Colonic mucosa (tissue), 4 donors: ENCODE results near the gene PDZRN3. TPM values are rescaled to one million over a fixed set of nuclear protein-coding genes. Genes with fewer than 3 reads are reported as not detected.

Experiments used
- DNase-seq: peaks from one replicate; pipeline ENCODE4 v3.0.0-alpha.2; 2020
- H3K27ac ChIP-seq: fragments of 200-600 bp; one replicate; pipeline ENCODE4 v1.8.0; 2021
- H3K27me3 ChIP-seq: fragments of 200-600 bp; one replicate; pipeline ENCODE4 v1.8.0; 2021
- H3K36me3 ChIP-seq: fragments of 200-600 bp; one replicate; pipeline ENCODE4 v1.8.0; 2021
- H3K4me1 ChIP-seq: fragments of 200-600 bp; one replicate; pipeline ENCODE4 v1.8.0; 2021; ENCODE audit warnings: mild to moderate bottlenecking
- H3K4me3 ChIP-seq: fragments of 200-600 bp; one replicate; pipeline ENCODE4 v1.8.0; 2021
- H3K9ac ChIP-seq, 2 donors: one replicate each; pipeline ENCODE4 v1.7.0; 2013; ENCODE audit warnings: control low read depth in 2 of 2, low read depth in 2 of 2, low read length in 2 of 2
- H3K9me3 ChIP-seq: fragments of 200-600 bp; one replicate; pipeline ENCODE4 v1.8.0; 2021
- intact Hi-C: fragments of 100-400 bp; cut with DNase I; formaldehyde crosslinking; loops from one replicate; pipeline ENCODE4 v1.14.1; 2022
- total RNA-seq, 2 donors: library from RNA; stranded (reverse); fragmentation: NEBNext Ultra II Directional in 1 of 2; extraction: Animal tissue kit (Norgen Biotek cat#: 25700) in 1 of 2; gene quantifications; one replicate each; pipeline ENCODE4 v1.2.1, GENCODE V29; 2021
- TF ChIP-seq, protein P1 (sequence below): fragments of 200-600 bp; IDR thresholded peaks from one replicate; pipeline ENCODE4 v1.8.0; 2022; ENCODE audit warnings: antibody characterized with exemption, mild to moderate bottlenecking
- donor health status: healthy.
- donor health status: DM: no; HTN: no; CAD: no.
- donor health status: DM: no; HTN: no; CAD: no.

The PDZRN3 gene
- total RNA-seq, 2 donors from 2014 or later = 13.6 to 19.1 TPM

- Histone ChIP-seq H3K9me3 (no peaks in the 10 kb centered on the region), H3K4me1 (no peaks in the 10 kb centered on the region), H3K27ac (no peak overlapping the region), H3K36me3 (no peaks in the 10 kb centered on the region), H3K9ac (no peak overlapping the region), H3K27me3 (no peaks in the 10 kb centered on the region), H3K4me3 (no peak overlapping the region)
- intact Hi-C loops = no loop called here
- DNase-seq = no peak
- TF ChIP-seq, protein P1, sequence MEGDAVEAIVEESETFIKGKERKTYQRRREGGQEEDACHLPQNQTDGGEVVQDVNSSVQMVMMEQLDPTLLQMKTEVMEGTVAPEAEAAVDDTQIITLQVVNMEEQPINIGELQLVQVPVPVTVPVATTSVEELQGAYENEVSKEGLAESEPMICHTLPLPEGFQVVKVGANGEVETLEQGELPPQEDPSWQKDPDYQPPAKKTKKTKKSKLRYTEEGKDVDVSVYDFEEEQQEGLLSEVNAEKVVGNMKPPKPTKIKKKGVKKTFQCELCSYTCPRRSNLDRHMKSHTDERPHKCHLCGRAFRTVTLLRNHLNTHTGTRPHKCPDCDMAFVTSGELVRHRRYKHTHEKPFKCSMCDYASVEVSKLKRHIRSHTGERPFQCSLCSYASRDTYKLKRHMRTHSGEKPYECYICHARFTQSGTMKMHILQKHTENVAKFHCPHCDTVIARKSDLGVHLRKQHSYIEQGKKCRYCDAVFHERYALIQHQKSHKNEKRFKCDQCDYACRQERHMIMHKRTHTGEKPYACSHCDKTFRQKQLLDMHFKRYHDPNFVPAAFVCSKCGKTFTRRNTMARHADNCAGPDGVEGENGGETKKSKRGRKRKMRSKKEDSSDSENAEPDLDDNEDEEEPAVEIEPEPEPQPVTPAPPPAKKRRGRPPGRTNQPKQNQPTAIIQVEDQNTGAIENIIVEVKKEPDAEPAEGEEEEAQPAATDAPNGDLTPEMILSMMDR = no peak
Observed at GRCh38 chr3:73584873-73585272, 39.9 kb downstream of the PDZRN3 start.

GRCh38 chr3:73582535-73582934 is 42.2 kb downstream of the PDZRN3 start:
- no peak overlapping the region for H3K4me3 ChIP-seq
- H3K36me3 ChIP-seq = no peaks in the 10 kb centered on the region
- TF ChIP-seq, protein P1 = no peak
- no peak for DNase-seq
- H3K27me3 ChIP-seq = no peaks in the 10 kb centered on the region
- H3K9ac ChIP-seq = no peak overlapping the region
- H3K27ac ChIP-seq = no peak overlapping the region
- H3K4me1 ChIP-seq = no peaks in the 10 kb centered on the region
- H3K9me3 ChIP-seq = no peaks in the 10 kb centered on the region
- intact Hi-C loops = no loop called here

DNA sequence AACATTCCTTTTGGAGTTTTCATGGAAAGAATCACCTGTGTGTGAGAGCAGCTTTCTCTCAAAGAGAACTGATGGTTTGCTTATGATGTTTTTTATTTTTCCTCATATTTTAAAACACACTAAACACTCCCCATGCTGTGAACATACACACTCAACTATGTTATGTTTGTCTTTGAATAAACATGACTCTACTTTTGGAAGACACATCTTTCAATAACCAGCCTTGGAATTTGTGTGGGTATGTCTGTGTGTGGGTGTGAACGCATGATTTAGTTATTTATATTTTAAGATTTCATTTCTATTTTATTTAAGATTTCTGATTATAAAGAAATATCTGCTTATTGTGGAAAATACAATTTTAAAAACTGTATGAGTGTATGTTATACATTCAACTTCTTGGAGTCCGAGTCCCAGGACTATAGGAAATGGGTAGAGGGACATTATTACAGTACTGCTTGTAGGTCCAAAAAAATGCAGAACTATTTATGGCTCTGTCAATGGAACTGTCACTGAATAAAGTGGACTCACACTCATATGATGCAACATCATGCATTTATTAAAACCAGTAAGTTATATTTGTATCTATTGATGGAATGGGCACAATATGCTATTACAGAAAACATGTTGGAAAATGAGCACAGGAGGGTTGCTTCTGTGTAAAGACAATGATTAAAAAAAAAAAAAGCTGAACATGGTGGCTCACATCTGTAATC is 43.5 kb downstream of the PDZRN3 start:
- Histone ChIP-seq H3K9me3 (no peaks in the 10 kb centered on the region), H3K9ac (no peak overlapping the region), H3K4me1 (no peaks in the 10 kb centered on the region), H3K27ac (no peak overlapping the region), H3K4me3 (no peak overlapping the region), H3K27me3 (no peaks in the 10 kb centered on the region), H3K36me3 (no peaks in the 10 kb centered on the region)
- TF ChIP-seq, protein P1 = no peak
- DNase-seq = no peak
- intact Hi-C loops = no loop called here

DNA sequence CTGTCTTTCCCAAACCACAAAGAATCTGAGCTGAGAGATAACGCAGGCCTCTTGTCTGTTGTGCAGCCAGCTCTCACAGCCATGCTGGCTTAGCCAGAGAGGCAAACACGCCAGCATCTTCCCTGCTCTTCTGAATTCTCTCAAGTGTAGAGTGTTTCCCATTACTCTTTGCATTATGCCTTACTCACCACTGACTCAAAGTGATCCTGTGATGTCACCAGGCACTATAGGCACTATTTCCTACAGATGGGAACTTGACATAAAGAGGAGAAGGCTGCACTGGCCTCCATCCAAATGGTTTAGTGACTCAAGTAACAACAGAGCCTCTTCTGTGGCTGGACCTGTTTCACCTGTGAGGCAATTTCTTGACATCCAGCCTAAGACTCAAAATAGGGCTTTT is 44.4 kb downstream of the PDZRN3 start:
- intact Hi-C loops = no loop called here
- H3K36me3 ChIP-seq = no peaks in the 10 kb centered on the region
- no peak for DNase-seq
- no peak overlapping the region for H3K27ac ChIP-seq
- no peaks in the 10 kb centered on the region for H3K4me1 ChIP-seq
- no peak overlapping the region for H3K9ac ChIP-seq
- TF ChIP-seq, protein P1 = no peak
- H3K27me3 ChIP-seq = no peaks in the 10 kb centered on the region
- H3K9me3 ChIP-seq = no peaks in the 10 kb centered on the region
- H3K4me3 ChIP-seq = no peak overlapping the region

DNA sequence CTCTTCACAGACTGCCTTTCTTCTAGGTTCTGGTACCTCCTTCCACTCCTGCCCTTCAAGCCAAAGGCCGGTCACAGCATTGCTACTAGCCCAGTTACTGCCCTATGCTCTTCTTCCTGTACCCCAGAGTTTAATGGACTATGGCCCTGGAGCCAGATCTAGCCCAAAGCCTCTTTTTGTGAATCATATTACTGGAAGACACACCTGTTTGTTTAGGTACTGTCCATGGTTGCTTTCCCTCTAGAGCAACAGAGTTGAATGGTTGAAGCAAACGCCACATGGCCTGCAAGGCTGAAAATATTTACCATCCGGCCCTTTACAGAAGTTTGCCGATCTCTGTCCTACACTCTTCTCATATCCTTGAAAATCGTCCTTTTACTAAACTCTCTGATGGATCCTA is 47.0 kb downstream of the PDZRN3 start:
- H3K36me3 ChIP-seq = no peaks in the 10 kb centered on the region
- no peak overlapping the region for H3K9ac ChIP-seq
- peaks cover 3% of the 10 kb centered on the region for H3K4me1 ChIP-seq
- no peaks in the 10 kb centered on the region for H3K27me3 ChIP-seq
- H3K4me3 ChIP-seq = no peak overlapping the region
- DNase-seq = no peak
- H3K9me3 ChIP-seq = no peaks in the 10 kb centered on the region
- intact Hi-C loops = no loop called here
- TF ChIP-seq, protein P1 = no peak
- no peak overlapping the region for H3K27ac ChIP-seq
